ENCODE data around the gene TMEM87B.

DNA sequence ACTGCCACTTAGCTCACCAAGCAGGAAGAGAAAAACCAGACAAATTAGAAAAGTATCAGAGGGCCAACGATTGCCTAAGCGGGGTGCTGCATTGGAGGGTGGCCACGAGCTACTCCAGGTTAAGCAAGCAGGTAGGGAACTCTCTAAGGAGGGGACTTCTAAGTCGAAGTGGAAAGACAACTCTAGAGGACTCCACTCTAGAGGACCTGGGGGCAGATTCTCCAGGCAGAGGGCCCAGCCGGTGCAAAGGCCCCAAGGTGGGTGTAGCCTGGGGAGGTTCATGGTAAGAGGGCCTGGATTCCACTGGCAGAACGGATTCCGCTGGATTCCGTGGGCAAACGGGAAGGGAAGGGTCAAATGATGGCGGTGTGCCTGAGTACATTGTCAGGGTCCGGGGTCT lies 95.8 kb downstream of the TMEM87B start:
- TF ChIP-seq SUZ12 (IDR thresholded peaks at IDR 0.05; ENCODE audit: extremely low read depth, insufficient read depth, insufficient read length) (no peak), ZNF274 (IDR thresholded peaks at IDR 0.05; ENCODE audit: low read depth, low read length) (no peak), YY1 (IDR thresholded peaks at IDR 0.05; ENCODE audit: insufficient read depth, insufficient read length) (no peak)
